Esophagus squamous epithelium (tissue), 5 donors: ENCODE measurements around the gene ANOS1. TPM values are rescaled to one million over a fixed set of nuclear protein-coding genes. Genes with fewer than 3 reads are reported as not detected.

Experiments
- DNase-seq: peaks from one replicate; lab custom pipeline; 2025; lab: John Stamatoyannopoulos, UW
- H3K27ac ChIP-seq, 4 donors: fragments of 200-600 bp; sonication (generic); one replicate each; pipeline ENCODE4 v1.5.1; 2016 to 2019; ENCODE audit warnings: mild to moderate bottlenecking in 1 of 4
- H3K27me3 ChIP-seq, 4 donors: fragments of 200-600 bp; sonication (generic); 1 replicate in 3 of 4; 2 replicates in 1 of 4; pipeline versions ENCODE4 v1.5.1 to v1.6.0; 2017 to 2021; ENCODE audit warnings: antibody characterized with exemption in 1 of 4
- H3K36me3 ChIP-seq, 3 donors: fragments of 200-600 bp; sonication (generic); one replicate each; pipeline ENCODE4 v1.5.1; 2016 to 2019
- H3K4me1 ChIP-seq, 3 donors: fragments of 200-600 bp; sonication (generic); one replicate each; pipeline ENCODE4 v1.5.1; 2017 to 2019
- H3K4me3 ChIP-seq, 4 donors: fragments of 200-600 bp; sonication (generic); 1 replicate in 3 of 4; 2 replicates in 1 of 4; pipeline ENCODE4 v1.5.1; 2016 to 2019; ENCODE audit warnings: mild to moderate bottlenecking in 2 of 4, moderate library complexity in 1 of 4
- H3K9me3 ChIP-seq, 3 donors: fragments of 200-600 bp; sonication (generic); one replicate each; pipeline ENCODE4 v1.5.1; 2016 to 2019
- POLR2A ChIP-seq, 4 donors: fragments of 450-650 bp; IDR thresholded peaks; one replicate each; pipeline ENCODE4 v1.6.1; 2017; ENCODE audit warnings: antibody characterized with exemption in 4 of 4, mild to moderate bottlenecking in 4 of 4, moderate library complexity in 3 of 4
- WGBS, 2 donors: methylation state at CpG; one replicate each; pipeline ENCODE4 v1.1.5; 2018; 5-methylcytosine and 5-hydroxymethylcytosine counted together
- intact Hi-C: fragments of 100-400 bp; cut with DNase I; formaldehyde crosslinking; loops from one replicate; pipeline ENCODE4 v1.15.0; 2022
- total RNA-seq, 4 donors: library from RNA; depleted of rRNA; stranded (reverse); fragments of >200 nt; gene quantifications; one replicate each; pipeline ENCODE4 v1.1.0, GENCODE V29; 2016
- TF ChIP-seq, protein P1 (sequence below), 6 experiments: fragments of 450-650 bp in 4 of 6; fragments of 200-600 bp in 2 of 6; sonication (generic) in 2 of 6; IDR thresholded peaks; one replicate each; pipeline ENCODE4 v1.5.1; 2016 to 2019; ENCODE audit warnings: antibody characterized with exemption in 6 of 6, mild to moderate bottlenecking in 4 of 6, moderate library complexity in 4 of 6
- donor health status: DM: yes; HTN: yes; CAD: no.

The ANOS1 gene
- total RNA-seq, 4 donors from 2014 or later = 1.3 to 3.8 (median 2.1) TPM

DNA sequence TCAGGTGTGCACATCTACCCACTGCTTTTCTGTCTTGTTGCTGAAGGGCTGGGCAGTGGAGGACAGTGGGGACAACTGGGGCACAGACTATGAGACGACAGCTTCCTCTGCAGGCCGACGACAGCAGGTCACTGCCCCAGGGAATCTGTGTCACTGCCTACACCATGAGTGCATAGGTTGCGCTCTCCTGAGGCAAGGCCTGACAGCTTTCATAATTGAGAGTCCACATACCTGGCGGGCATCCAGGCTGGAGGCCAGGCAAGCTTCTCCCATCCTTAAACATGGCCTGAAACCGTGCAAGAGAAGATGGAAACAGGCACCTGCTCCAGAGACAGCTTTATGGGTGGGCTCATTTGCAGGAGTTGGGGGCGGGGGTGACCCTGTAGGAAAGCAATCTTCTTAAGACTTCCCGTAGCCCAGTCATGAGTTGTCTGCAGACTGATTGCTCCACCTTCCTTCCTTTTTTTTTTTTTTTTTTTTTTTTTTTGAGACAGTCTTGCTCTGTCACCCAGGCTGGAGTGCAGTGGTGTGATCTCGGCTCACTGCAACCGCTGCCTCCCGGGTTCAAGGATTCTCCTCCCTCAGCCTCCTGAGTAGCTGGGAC is 2.9 kb downstream of the ANOS1 start:
- H3K4me1 ChIP-seq = peaks cover 3 to 27% (median 9%) of the 10 kb centered on the region in 3 donors
- TF ChIP-seq POLR2A (IDR thresholded peaks at IDR 0.05) = no peak
- H3K4me3 ChIP-seq = no peak overlapping the region
- WGBS, 2 donors = 40 to 50% methylated on average over 1 to 7 of the region's 11 CpGs
- H3K36me3 ChIP-seq = no peaks in the 10 kb centered on the region
- no peak overlapping the region for H3K27ac ChIP-seq
- no peak for DNase-seq
- intact Hi-C loops = no loop called here
- H3K27me3 ChIP-seq = peaks cover 0 to 37% (median 6%) of the 10 kb centered on the region in 4 donors
- no peaks in the 10 kb centered on the region for H3K9me3 ChIP-seq

DNA sequence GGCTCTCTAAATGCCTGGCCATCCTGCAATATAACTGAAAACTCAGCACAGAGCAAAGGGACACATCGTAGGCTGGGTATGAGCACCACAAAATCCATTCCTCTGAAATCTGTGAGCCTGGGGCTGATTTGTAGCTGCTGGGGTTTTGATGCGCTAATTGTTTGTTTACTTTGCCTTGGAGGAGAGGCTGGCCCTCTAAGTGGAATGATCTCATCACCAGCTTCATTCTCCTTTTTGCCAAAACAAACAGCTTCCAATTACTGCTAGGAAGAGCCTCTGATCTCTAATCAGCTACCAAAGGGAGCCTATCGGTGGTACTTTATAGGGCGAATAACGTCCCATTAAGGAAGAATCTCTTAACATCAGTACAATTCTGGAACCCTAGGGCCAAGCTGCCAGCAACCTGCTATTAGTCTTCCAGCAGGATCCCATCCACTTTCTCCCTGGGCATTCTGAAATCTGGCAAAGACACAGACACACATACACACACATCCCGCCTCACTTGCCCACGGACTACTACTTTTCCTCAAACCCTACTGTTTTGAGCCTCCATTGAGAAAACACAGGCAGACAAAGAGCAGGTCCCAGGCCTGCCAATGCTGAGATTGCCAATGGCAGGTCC is 5.8 kb downstream of the ANOS1 start:
- Histone ChIP-seq H3K36me3 (no peaks in the 10 kb centered on the region), H3K27me3 (peaks cover 0 to 21% (median 5%) of the 10 kb centered on the region in 4 donors), H3K4me1 (peaks cover 2 to 13% (median 9%) of the 10 kb centered on the region in 3 donors), H3K4me3 (no peak overlapping the region), H3K27ac (no peak overlapping the region), H3K9me3 (no peaks in the 10 kb centered on the region)
- intact Hi-C loops = no loop called here
- TF ChIP-seq, protein P1, sequence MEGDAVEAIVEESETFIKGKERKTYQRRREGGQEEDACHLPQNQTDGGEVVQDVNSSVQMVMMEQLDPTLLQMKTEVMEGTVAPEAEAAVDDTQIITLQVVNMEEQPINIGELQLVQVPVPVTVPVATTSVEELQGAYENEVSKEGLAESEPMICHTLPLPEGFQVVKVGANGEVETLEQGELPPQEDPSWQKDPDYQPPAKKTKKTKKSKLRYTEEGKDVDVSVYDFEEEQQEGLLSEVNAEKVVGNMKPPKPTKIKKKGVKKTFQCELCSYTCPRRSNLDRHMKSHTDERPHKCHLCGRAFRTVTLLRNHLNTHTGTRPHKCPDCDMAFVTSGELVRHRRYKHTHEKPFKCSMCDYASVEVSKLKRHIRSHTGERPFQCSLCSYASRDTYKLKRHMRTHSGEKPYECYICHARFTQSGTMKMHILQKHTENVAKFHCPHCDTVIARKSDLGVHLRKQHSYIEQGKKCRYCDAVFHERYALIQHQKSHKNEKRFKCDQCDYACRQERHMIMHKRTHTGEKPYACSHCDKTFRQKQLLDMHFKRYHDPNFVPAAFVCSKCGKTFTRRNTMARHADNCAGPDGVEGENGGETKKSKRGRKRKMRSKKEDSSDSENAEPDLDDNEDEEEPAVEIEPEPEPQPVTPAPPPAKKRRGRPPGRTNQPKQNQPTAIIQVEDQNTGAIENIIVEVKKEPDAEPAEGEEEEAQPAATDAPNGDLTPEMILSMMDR (IDR thresholded peaks at IDR 0.05) = no peak
- TF ChIP-seq POLR2A (IDR thresholded peaks at IDR 0.05) = no peak
- 17 to 51% methylated on average over 2 to 5 of the region's 7 CpGs for WGBS, 2 donors
- DNase-seq = no peak

DNA sequence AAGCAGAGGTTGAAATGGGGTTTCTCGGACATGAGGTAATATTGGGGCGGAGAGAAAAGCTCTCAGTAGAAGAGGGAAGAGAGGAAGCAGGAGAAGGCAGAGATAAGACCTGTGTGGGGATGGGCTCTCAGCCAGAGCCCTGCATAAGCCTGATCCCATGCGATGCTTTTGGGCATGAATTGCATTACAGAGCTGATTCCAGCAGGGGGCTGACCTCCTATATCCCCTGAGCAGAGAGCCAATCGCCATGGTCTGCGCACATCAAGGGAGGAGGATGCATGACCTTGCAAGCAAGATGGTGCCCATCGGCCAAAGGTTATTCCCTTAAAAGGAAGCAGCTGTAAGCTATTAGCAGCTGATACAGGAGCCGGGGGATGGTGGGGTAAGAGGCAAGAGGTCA is 7.6 kb downstream of the ANOS1 start:
- intact Hi-C loops = no loop called here
- Histone ChIP-seq H3K27ac (no peak overlapping the region), H3K27me3 (peaks cover 0 to 7% (median 0%) of the 10 kb centered on the region in 4 donors), H3K4me1 (peaks cover 0 to 6% (median 0%) of the 10 kb centered on the region in 3 donors), H3K36me3 (no peaks in the 10 kb centered on the region), H3K4me3 (no peak overlapping the region), H3K9me3 (no peaks in the 10 kb centered on the region)
- no peak for DNase-seq
- 52 to 57% methylated on average over 4 of the region's 7 CpGs for WGBS, 2 donors
- TF ChIP-seq, protein P1 (IDR thresholded peaks at IDR 0.05) = no peak
- TF ChIP-seq POLR2A (IDR thresholded peaks at IDR 0.05) = no peak

DNA sequence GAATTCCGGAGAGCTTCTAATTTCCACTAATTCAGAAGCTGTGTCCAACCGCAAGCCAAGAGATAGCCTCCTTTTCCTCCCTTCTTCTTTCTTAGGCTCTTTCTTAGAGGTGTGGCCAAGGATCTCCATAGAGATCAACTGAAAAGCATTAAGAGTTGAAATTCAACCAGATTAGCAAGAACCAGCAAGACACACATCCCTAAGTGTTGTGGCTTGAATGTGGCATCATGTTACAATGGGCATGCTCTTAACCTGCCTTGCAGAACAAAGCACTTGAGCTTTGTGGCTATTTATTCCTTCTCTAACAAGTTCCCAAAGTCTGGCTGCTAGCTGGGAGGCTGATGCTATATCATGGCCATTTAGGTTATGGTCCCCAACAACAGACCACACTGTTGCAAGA is 10.4 kb downstream of the ANOS1 start:
- Histone ChIP-seq H3K4me3 (no peak overlapping the region), H3K27ac (no peak overlapping the region), H3K27me3 (no peaks in the 10 kb centered on the region), H3K4me1 (peaks cover 0 to 6% (median 0%) of the 10 kb centered on the region in 3 donors), H3K36me3 (no peaks in the 10 kb centered on the region), H3K9me3 (no peaks in the 10 kb centered on the region)
- no peak for TF ChIP-seq POLR2A (IDR thresholded peaks at IDR 0.05)
- TF ChIP-seq, protein P1 (IDR thresholded peaks at IDR 0.05) = no peak
- no peak for DNase-seq
- WGBS, 2 donors = 47 to 60% methylated on average over 1 to 2 of the region's 2 CpGs
- intact Hi-C loops = no loop called here

DNA sequence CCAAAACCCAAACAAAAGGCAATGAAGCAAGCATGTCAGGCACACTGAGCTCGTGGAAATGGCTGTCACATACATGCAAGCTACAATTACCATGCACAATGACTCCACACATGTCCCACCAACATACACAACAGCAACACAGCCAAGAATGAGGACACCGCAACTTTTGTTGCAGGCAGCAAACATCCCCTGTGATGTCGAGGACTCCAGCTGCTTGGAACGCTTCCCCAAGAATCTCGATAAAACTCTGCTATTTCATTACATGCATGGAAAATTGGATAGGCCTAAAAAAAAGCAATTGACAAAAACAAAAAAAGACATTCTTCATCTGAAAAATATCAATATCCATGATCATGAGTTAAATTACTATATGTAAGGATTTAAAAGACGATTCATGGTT is 11.8 kb downstream of the ANOS1 start:
- TF ChIP-seq POLR2A (IDR thresholded peaks at IDR 0.05) = no peak
- TF ChIP-seq, protein P1 (IDR thresholded peaks at IDR 0.05) = no peak
- intact Hi-C loops = no loop called here
- H3K4me1 ChIP-seq = no peaks in the 10 kb centered on the region
- no peak overlapping the region for H3K4me3 ChIP-seq
- WGBS, 2 donors = 83 to 92% methylated on average over 6 of the region's 6 CpGs
- H3K9me3 ChIP-seq = no peaks in the 10 kb centered on the region
- H3K27ac ChIP-seq = no peak overlapping the region
- no peaks in the 10 kb centered on the region for H3K36me3 ChIP-seq
- H3K27me3 ChIP-seq = no peaks in the 10 kb centered on the region
- no peak for DNase-seq
